ENCODE measurements around the gene SH3RF1.

DNA sequence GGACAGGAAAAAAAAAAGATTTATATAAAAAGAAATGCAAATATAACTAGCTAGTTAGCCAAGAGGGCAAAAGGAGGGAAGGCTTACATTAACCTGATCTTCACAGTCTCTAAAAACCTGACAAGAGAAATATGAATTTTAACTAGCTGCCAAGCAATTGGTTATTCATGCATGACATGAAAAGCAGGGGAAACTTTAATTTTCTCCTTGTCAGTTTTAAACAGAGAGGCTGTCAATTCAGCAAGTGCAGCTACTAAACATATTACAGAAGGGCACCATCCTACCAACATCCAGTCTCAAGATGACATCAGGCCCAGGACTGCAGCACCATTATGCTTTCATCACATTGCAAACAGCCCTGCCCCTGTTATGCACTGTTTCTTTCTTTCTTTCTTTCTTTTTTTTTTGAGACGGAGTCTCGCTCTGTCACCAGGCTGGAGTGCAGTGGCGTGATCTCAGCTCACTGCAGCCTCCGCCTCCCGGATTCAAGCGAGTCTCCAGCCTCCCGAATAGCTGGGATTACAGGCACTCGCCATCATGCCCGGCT is 221.8 kb downstream of the SH3RF1 start:
- TF ChIP-seq, protein P1, sequence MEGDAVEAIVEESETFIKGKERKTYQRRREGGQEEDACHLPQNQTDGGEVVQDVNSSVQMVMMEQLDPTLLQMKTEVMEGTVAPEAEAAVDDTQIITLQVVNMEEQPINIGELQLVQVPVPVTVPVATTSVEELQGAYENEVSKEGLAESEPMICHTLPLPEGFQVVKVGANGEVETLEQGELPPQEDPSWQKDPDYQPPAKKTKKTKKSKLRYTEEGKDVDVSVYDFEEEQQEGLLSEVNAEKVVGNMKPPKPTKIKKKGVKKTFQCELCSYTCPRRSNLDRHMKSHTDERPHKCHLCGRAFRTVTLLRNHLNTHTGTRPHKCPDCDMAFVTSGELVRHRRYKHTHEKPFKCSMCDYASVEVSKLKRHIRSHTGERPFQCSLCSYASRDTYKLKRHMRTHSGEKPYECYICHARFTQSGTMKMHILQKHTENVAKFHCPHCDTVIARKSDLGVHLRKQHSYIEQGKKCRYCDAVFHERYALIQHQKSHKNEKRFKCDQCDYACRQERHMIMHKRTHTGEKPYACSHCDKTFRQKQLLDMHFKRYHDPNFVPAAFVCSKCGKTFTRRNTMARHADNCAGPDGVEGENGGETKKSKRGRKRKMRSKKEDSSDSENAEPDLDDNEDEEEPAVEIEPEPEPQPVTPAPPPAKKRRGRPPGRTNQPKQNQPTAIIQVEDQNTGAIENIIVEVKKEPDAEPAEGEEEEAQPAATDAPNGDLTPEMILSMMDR (IDR thresholded peaks at IDR 0.05), result no peak
- TF ChIP-seq SIN3A (IDR thresholded peaks at IDR 0.05; ENCODE audit: borderline replicate concordance, insufficient read depth, low read depth, low read length) (no peak), POLR2AphosphoS5 (IDR thresholded peaks at IDR 0.05; ENCODE audit: low read depth, low read length) (no peak)
- TF ChIP-seq, protein P2, sequence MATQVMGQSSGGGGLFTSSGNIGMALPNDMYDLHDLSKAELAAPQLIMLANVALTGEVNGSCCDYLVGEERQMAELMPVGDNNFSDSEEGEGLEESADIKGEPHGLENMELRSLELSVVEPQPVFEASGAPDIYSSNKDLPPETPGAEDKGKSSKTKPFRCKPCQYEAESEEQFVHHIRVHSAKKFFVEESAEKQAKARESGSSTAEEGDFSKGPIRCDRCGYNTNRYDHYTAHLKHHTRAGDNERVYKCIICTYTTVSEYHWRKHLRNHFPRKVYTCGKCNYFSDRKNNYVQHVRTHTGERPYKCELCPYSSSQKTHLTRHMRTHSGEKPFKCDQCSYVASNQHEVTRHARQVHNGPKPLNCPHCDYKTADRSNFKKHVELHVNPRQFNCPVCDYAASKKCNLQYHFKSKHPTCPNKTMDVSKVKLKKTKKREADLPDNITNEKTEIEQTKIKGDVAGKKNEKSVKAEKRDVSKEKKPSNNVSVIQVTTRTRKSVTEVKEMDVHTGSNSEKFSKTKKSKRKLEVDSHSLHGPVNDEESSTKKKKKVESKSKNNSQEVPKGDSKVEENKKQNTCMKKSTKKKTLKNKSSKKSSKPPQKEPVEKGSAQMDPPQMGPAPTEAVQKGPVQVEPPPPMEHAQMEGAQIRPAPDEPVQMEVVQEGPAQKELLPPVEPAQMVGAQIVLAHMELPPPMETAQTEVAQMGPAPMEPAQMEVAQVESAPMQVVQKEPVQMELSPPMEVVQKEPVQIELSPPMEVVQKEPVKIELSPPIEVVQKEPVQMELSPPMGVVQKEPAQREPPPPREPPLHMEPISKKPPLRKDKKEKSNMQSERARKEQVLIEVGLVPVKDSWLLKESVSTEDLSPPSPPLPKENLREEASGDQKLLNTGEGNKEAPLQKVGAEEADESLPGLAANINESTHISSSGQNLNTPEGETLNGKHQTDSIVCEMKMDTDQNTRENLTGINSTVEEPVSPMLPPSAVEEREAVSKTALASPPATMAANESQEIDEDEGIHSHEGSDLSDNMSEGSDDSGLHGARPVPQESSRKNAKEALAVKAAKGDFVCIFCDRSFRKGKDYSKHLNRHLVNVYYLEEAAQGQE (IDR thresholded peaks at IDR 0.05; ENCODE audit: insufficient read depth in 1 of 2, low read depth in 2 of 2, low read length in 1 of 2), result no peak
